ENCODE results near the gene PIK3AP1.
"Not testable (repeated sequence)": the region's sequence is repeated elsewhere in the genome, so short reads cannot be mapped to it uniquely, and the experiment has no call there.

Gene PIK3AP1

GRCh38 chr10:96721207-96721572, 876 bp upstream of the PIK3AP1 start:
- peak; percentile 27 for DNase-seq

GRCh38 chr10:96719850-96720421, 378 bp downstream of the PIK3AP1 start:
- DNase-seq, result no peak

DNA sequence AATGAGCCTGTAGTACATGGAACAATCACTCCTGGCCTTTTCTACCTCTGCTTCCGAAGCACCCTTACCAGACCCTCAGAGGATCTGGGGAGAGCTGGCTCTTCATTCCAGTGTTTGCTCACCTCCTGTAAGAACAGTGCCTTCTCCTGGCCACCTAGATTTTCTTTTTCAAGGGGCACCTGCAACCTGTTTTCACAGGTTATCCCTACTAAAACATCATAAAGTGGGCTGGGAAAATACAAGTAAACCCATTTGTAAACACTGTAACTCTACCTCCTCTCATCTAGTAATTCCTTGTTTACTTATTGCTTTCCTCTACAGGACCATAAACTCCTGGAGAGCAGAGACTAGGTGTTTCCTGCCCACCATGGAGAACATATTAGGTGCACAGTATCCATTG, 1.1 kb downstream of the PIK3AP1 start:
- DNase-seq, result no peak

- no peak for DNase-seq
These were observed 1.9 kb downstream of the PIK3AP1 start for GRCh38 chr10:96718304-96718990.

DNA sequence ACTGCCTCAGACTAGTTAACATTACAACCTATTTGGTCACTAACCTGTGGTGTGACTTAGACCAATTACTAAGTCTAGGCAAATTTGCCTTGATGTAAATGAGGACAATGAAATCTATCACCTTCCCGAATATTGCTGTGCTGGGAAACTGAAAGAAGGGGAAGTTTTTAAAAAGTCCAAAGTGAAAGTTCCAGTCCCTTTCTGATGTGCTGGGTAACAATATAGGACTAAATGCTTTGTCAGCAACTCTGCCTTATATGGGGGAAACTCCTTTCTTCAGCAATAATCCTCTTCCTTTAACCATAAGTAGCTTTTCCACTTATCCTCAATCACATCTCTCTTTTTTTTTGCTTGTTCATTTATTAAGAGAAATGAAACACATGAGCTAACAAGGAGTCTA, 3.9 kb downstream of the PIK3AP1 start:
- no peak for DNase-seq

DNA sequence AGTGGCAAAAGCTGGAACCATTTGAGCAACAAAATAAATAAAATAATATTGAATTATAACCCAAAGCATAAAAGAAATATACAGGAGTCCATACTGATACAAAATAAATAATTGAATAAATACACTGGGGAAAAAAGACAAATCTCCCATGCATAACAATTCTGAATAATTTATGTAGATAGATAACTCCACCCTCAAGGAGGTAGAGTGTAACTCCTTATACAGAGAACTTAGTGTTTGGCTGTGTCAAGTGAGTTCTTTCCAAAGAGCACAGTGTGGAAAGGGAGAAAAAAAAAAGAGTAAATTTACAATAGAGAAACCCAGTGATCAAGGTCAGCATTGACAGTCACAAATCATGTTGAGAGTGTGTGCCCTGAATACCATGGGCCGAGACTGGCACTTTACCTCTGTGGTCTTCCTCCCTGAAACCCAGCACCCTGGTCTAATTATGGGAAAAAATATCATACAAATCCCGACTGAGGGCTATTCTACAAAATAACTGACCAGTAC, 5.5 kb downstream of the PIK3AP1 start:
- no peak for DNase-seq

- no peak for DNase-seq
These were observed 6.2 kb downstream of the PIK3AP1 start for GRCh38 chr10:96714031-96714590.

GRCh38 chr10:96712662-96713271, 7.5 kb downstream of the PIK3AP1 start:
- DNase-seq, result no peak

DNA sequence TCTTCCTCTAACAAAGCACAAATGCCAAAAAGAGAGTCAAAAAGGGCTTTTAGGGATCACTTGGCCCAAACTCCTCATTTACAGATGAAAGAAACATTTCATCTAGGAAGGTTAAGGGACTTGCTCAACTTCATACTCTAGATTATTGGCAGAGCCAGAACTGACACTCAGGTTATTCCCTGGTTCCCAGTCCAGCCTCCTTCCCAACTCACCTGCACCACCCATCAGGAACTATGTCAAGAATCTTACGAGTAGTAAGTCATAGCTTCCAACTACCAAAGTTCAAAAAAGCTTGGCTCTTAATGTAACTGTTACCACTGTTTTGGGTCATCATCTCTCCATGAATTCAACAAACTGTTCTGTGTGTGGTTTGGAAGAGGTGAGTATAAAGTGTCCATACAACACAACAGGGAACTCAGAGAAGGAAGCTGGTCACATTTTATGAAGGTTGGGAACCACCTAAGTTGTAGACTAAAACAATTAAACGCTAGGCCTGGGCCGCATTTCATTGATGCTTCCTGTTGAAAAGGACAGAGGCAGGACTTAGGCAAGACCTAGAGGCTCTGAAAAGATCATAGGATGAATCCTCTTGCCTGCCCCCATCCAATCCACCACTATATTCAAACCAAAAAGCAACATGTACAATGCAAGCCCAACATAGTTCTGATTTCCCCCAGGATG, 9.1 kb downstream of the PIK3AP1 start:
- no peak for DNase-seq

DNA sequence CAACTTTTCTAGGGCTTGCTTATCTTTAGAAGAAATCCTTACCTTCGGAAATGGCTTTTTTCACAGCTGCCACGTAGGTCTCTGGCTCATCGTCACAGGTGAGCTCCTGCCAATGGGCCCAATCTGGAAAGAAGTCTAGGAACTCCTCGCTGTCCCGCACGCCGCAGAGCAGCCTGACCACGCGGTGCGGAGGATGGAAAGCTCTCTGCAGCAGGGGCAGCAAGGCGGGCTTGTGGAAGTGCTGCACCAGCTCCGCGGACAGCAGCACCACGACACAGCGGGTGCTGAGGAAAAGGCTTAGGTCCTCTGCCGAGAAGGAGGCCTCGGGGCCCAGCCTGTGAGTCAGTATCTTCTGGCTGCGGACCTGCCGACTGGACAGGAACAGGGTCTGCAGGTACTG, 10.8 kb downstream of the PIK3AP1 start:
- no peak for DNase-seq

GRCh38 chr10:96708996-96709395, 11.3 kb downstream of the PIK3AP1 start:
- DNase-seq, result no peak

DNA sequence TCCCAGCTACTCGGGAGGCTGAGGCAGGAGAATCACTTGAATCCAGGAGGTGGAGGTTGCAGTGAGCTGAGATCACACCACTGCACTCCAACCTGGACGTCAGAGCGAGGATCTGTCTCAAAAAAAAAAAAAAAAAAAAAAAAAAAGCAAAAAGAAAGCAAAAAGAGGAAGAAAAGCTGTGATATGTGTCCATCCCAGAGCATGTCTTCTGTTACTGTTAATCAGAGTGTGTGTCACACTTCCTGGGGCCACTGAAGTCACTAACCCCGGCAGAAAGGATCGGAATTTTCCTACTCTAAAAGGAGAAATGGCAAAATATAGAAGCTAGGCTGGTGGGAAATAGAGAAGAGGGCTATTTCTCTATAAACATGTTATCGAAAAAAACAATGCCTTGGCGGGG, 11.9 kb downstream of the PIK3AP1 start:
- no peak for DNase-seq

- DNase-seq, result no peak
These were observed 13.9 kb downstream of the PIK3AP1 start for GRCh38 chr10:96706331-96706853.

GRCh38 chr10:96705134-96705533, 15.2 kb downstream of the PIK3AP1 start:
- no peak for DNase-seq

DNA sequence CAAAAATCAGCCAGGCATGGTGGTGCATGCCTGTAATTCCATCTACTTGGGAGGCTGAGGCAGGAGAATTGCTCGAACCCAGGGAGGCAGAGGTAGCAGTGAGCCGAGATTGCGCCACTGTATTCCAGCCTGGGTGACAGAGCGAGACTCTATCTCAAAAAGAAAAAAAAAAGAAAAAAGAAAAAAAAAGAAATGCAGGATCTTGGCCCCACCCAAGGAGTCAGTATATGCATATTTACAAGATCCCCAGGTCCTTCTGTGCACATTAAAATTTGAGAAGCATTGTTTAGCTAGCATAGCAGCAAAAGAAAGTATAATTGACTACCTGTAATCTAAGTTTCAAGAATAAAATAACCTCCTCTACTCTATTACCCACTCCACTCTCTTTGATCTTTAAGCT, 15.8 kb downstream of the PIK3AP1 start:
- DNase-seq, result no peak

DNA sequence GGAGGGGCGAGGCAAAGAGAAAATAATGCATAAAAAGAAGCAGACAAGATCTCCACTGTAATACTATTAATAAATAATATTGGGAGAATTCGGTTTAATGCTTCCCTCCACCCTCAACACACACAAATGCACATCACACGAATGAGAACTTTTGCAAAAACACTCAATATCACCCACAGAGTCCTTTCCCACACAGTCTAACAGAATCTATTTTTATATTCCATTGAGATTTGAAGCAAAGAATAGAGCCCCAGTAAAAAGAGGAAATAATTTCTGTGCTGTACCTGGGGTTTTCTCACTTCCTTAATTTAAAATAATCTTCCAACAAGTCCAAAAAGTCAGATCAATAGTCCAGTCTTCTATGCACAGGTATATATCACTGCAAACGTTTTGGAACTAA, 17.0 kb downstream of the PIK3AP1 start:
- no peak for DNase-seq

DNA sequence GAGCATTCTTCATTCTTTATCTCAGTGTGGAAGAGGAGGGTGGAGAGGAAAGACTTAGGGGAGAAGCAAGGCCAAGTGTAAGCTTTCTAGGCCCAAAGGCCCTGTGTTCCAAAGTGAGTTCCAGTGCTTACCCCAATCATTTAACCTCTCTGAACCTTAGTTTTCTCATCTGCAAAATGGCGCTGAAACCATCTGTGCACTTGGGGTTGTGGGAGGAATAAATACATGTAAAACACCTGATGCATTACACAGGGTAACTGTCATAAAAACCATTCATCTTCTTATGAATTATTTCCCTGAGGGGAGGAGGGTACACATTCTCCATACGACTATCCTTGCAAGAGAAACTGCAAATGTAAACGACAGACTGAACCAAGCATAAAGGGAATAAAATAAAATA, 19.0 kb downstream of the PIK3AP1 start:
- DNase-seq, result no peak

DNA sequence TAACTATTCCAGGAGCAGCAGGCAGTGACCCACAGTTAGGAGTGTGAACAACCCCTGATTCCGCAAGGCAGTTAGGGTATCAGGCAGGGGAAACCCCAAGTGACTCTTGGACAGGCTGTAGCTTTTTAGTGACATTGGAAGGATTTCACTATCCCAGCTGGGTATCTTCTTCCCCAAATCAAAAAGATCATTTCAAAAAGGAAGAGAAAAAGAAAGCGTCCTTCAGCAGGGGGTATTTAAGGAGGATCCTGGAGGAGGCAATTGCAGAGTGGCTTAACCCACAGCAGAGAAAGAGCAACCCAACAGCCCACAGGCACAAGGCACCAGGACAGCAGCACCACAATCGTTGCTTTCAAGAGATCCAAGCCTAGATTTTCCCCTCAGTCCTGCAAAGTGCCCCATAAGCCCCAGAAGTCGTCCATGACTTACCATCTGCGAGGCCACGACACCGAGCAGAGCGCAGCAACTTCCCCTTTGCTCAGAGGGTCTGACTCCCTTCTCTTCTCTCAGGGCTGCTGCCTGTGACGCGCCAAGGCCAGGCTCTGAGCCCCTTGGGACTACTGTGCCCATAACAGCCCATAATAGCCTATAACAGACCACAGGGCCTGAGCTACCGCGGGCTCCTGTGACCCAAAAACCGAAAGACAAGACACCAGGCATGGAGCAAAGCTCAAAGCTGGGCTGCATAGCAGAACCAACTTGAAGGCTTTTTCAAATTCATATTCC, 19.8 kb downstream of the PIK3AP1 start:
- no peak for DNase-seq

DNA sequence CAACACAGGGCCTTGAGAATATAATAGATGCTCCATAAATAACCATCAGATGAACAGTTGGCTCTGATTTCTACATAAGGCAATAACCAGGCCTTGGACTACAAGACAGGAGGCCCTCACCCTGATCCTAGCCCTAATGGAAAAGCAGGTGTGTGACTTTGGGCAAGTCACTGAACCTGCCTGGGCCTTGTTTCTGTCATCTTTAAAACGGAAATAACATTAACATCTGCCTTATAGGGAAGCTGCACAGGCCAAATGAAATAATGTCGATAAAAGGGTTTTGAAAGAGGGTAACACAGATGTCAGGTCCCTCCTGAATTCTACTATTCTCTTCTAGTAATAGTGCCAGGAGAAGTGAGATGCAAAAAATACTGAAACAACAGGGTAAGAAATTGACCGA, 20.7 kb downstream of the PIK3AP1 start:
- DNase-seq, result no peak

GRCh38 chr10:96698305-96698704, 22.0 kb downstream of the PIK3AP1 start:
- not testable (repeated sequence) for DNase-seq

GRCh38 chr10:96697438-96697837, 22.9 kb downstream of the PIK3AP1 start:
- DNase-seq, result no peak

- DNase-seq, result no peak
These were observed 23.4 kb downstream of the PIK3AP1 start for GRCh38 chr10:96696845-96697425.

All from NCI-H1417 treated with DMSO at 0.1 percent for 48 hours (cell line).